ENCODE data around the gene FLNB.

FLNB gene

GRCh38 chr3:58169371-58169770 lies 161.1 kb downstream of the FLNB start:
- DNase-seq = no peak

DNA sequence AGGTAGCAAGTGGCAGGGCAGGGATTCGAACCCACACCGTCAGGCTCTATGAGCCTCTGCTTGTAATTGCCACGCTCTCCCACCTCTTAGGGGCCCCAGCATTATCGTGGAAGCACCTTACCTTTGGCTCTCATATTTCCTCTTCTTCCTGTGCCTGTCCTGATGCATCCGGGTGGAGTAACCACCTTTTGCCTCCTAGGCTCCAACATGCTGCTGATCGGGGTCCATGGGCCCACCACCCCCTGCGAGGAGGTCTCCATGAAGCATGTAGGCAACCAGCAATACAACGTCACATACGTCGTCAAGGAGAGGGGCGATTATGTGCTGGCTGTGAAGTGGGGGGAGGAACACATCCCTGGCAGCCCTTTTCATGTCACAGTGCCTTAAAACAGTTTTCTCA lies 162.2 kb downstream of the FLNB start:
- no peak for DNase-seq

DNA sequence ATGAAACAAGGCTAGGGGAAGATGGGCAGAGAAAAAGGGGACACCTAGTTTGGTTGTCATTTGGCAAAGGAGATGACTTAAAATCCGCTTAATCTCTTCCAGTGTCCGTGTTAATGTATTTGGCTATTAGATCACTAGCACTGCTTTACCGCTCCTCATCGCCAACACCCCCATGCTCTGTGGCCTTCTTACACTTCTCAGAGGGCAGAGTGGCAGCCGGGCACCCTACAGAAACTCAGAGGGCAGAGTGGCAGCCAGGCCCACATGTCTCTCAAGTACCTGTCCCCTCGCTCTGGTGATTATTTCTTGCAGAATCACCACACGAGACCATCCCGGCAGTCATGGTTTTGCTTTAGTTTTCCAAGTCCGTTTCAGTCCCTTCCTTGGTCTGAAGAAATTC lies 162.9 kb downstream of the FLNB start:
- no peak for DNase-seq

GRCh38 chr3:58173029-58173668 lies 164.9 kb downstream of the FLNB start:
- peak; percentile 53 for DNase-seq

GRCh38 chr3:58173669-58174398 lies 165.6 kb downstream of the FLNB start:
- DNase-seq = peak; percentile 57

DNA sequence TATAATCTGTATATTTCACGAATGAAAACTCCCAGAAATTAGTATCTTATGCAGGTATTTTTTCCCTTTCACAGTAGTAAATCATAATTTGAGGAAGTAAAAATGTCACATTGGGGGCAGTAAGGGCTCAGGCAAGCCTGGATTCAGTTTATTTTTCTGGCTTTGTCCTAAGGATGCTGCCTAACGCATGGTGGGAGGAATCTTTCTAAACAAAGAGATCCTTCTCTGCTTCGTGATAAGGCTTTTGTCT lies 166.9 kb downstream of the FLNB start:
- no peak for DNase-seq

DNA sequence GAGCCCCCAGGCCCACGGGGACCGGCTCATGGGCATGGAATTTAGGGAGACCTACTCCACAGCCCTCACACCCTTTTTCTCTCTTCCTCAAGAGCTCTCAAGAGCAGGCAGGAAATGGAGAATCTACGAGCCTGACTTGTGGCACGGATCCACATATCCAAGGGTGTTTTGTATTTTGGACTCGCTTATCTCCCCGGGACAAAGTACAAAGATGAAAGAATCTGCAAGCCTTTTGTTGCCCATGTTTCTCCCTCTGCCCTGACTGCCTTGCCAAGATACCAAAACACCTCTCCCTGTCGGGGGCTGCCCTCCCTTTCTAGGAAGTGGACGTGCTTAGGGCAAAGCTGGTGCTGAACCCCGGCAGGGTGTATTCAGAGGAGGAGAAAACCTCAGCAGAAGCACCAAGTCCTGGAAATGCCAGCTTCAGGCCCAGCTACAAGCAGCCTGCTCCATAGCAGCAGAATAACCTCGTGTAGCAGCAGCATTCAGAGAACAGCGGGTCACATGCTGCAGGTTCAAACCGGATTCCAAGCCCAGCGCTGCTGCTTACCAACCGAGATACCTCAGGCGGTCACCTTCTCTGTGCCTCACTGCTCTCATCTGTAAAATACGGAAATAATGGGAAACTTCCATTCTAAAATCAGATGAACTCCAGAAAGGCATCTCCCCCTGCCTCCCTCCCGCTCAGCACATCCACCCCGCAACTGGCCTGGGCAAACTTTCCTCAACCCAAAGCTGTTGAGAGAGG lies 167.4 kb downstream of the FLNB start:
- no peak for DNase-seq

DNA sequence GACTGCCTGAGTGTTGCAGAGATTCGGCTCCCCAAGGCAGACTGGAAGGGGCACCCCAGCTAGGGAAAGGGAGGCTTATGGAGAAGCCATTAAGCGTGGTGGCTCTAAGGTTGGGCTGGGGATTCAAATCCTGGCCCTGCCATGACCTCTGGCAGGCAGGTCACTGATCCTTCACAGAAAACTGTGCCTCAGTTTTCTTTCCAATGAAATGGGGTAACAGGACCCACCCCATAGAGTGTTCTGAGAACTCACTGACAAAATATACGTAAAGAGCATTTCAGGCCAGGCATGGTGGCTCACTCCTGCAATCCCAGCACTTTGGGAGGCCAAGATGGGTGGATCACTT lies 167.9 kb downstream of the FLNB start:
- DNase-seq = no peak

GRCh38 chr3:58176827-58177489 lies 168.7 kb downstream of the FLNB start:
- no peak for DNase-seq

DNA sequence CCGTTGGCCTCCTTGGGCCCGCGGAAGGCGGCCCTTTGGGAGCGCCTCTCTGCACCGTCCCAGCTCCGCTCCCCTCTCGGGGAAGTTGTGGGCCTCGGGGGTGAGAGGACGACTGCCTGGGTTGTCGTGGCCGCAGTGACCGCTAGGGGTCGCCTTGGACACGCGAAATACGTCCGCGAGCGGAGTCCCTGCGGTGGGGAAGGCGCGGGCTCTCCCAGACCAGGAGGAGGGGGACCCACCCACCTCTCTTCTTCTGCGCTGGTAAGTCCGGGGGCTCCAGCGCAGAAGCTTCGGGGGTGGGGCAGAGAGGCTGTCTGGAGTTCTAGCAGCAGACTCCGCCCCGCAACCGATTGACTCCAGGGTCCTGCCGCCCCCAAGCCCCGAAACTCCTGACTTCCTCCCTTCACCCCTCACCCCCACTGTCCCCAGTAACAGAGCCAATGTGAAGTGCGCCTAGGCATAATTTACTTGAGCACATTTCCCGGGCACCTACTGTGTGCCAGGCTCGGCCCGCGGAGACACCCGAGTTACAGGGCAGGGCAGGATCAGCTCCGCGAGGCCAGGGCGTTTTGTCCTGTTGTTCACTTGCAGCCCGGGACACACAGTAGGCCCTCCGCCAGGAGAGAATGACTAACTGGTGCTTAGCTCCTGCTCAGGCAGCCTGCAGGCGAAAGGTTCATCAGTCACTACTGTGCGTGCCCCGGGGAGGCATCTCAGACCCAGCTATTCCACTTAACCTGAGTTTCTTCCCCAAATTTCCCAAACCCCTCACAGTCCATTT lies 169.7 kb downstream of the FLNB start:
- DNase-seq = peak; percentile 66

DNA sequence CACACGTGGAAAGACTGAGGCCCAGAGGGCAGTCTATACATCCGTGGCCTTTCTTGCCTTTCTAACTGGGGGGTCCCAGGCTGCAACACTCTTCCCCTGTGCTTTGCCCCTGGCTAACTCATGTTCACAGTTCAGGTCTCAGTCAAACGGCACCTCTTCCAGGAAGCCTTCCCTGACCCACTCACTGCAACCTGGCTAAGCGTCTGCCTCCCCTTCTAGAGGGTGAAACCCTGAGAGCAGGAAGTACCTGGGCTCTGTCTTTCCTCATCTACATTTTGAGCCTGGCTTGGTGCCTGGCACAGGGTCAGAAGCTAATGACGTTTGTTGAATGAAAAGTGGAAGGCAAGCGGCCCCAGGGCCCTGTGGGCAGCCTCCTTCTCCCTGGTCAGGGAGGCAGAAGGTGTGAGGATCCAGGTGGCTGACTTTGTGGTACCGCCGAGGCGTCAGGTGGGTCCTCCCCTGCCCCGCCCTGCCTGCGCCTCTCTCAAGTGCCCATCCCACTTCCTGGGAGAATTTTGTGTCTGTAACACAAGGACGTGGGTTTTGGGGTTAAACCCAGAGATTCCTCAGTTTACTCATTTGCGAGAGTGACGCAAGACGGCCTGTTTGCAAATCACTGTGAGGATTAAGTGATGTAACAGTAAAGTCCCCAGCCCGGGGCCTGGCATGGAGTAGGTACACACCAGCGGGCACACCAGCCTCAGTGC lies 170.5 kb downstream of the FLNB start:
- DNase-seq = no peak

GRCh38 chr3:58179235-58180098 lies 171.2 kb downstream of the FLNB start:
- no peak for DNase-seq

GRCh38 chr3:58180099-58180880 lies 172.1 kb downstream of the FLNB start:
- no peak for DNase-seq

DNA sequence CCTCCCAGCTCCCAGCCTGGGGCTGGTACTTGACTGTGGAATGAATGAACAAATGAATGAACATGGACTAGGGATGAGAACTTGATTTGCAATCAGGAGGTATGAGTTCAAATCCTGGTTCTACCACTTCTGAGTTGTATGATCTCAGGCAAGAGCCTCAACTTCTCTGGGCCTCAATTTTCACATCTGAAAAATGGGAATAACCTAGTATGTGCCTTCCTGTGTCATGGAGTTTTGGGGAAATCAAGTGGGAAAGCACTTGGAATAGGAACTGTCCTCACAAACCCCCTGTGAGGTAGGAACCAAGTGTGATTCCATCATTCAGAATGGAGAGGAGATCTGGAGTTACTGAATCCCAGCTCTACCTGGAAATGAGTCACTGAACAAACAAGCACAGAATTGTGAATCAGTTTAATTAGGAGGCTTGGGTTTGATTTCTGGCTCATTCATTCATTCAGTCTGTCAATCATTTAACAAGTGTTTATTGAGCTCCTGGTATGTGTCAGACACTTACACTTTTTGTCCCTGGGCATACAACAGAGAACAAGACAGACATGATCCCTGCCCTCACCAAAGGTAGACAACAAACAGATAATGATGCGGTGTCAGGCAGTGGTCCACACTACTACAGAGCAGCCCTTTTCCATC lies 172.8 kb downstream of the FLNB start:
- no peak for DNase-seq

- no peak for DNase-seq
Observed at GRCh38 chr3:58183221-58183620, 175.0 kb downstream of the FLNB start.

- DNase-seq = no peak
Observed at GRCh38 chr3:58183891-58184290, 175.7 kb downstream of the FLNB start.

GRCh38 chr3:58184309-58184981 lies 176.2 kb downstream of the FLNB start:
- DNase-seq = peak; percentile 4

DNA sequence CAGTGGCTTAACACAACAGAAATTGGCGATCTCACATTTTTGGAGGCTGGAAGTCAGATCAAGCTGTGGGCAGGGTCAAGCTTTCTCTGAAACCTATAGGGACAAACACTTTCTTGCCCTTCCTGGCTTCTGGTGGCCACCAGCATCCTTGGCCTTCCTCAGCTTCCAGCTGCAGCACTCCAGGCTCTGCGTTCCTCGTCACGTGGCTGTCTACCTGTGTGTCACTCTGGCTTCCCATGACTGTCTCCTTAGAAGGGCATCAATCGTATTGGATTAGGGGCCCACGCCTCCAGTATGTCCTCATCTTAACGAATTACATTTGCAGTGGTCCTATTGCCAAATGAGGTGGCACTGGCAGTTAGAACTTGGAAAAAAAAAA lies 176.7 kb downstream of the FLNB start:
- no peak for DNase-seq

- no peak for DNase-seq
Observed at GRCh38 chr3:58188173-58188564, 179.9 kb downstream of the FLNB start.
